ENCODE data around the gene CSTF2T.

The CSTF2T gene

GRCh38 chr10:51699475-51700227 lies at the start of gene CSTF2T:
Gene CSTF2T (minus strand): TSS chr10:51699595. CDS start chr10:51699549, 46 bp downstream.
- no peaks in the 10 kb centered on the region for H3K9me3 ChIP-seq (ENCODE audit: control insufficient read depth, low read length)
- no peaks in the 10 kb centered on the region for H3K36me3 ChIP-seq (ENCODE audit: control insufficient read depth, insufficient read depth, low read length)
- TF ChIP-seq CTCF (IDR thresholded peaks at IDR 0.05) = no peak
- H3K4me3 ChIP-seq (ENCODE audit: low read depth, low read length) = peak within 1 kb of the TSS; percentile 87
- peaks cover 12% of the 10 kb centered on the region for H3K4me1 ChIP-seq
- H3K4me2 ChIP-seq (ENCODE audit: low read length) = peak within 1 kb of the TSS; percentile 93
- H3K27me3 ChIP-seq (ENCODE audit: control insufficient read depth, insufficient read depth, low read length) = no peaks in the 10 kb centered on the region
- peaks cover 15% of the 10 kb centered on the region for H3K79me2 ChIP-seq
- peak within 1 kb of the TSS; percentile 92 for H3K27ac ChIP-seq
- H2AFZ ChIP-seq = peak within 1 kb of the TSS; percentile 87
- peak within 1 kb of the TSS; percentile 7 for H3K9ac ChIP-seq

GRCh38 chr10:51748959-51749358 lies 49.6 kb upstream of the CSTF2T start:
- Histone ChIP-seq H3K4me2 (ENCODE audit: low read length) (no peak overlapping the region), H3K4me3 (ENCODE audit: low read depth, low read length) (no peak overlapping the region), H3K9ac (no peak overlapping the region), H2AFZ (no peak overlapping the region), H3K9me3 (ENCODE audit: control insufficient read depth, low read length) (no peaks in the 10 kb centered on the region), H3K4me1 (peaks cover 5% of the 10 kb centered on the region), H3K27ac (no peak overlapping the region), H3K36me3 (ENCODE audit: control insufficient read depth, insufficient read depth, low read length) (no peaks in the 10 kb centered on the region), H3K79me2 (no peaks in the 10 kb centered on the region), H3K27me3 (ENCODE audit: control insufficient read depth, insufficient read depth, low read length) (no peaks in the 10 kb centered on the region)
- TF ChIP-seq CTCF (IDR thresholded peaks at IDR 0.05) = no peak

GRCh38 chr10:51747216-51747615 lies 47.8 kb upstream of the CSTF2T start:
- Histone ChIP-seq H3K9ac (no peak overlapping the region), H3K4me3 (ENCODE audit: low read depth, low read length) (no peak overlapping the region), H3K4me1 (peaks cover 4% of the 10 kb centered on the region), H2AFZ (no peak overlapping the region), H3K36me3 (ENCODE audit: control insufficient read depth, insufficient read depth, low read length) (no peaks in the 10 kb centered on the region), H3K9me3 (ENCODE audit: control insufficient read depth, low read length) (no peaks in the 10 kb centered on the region), H3K79me2 (no peaks in the 10 kb centered on the region), H3K27me3 (ENCODE audit: control insufficient read depth, insufficient read depth, low read length) (no peaks in the 10 kb centered on the region), H3K27ac (no peak overlapping the region), H3K4me2 (ENCODE audit: low read length) (no peak overlapping the region)
- no peak for TF ChIP-seq CTCF (IDR thresholded peaks at IDR 0.05)

- Histone ChIP-seq H3K9ac (no peak overlapping the region), H3K9me3 (ENCODE audit: control insufficient read depth, low read length) (no peaks in the 10 kb centered on the region), H3K36me3 (ENCODE audit: control insufficient read depth, insufficient read depth, low read length) (no peaks in the 10 kb centered on the region), H3K27ac (no peak overlapping the region), H3K79me2 (no peaks in the 10 kb centered on the region), H3K4me1 (no peaks in the 10 kb centered on the region), H3K4me3 (ENCODE audit: low read depth, low read length) (no peak overlapping the region), H2AFZ (no peak overlapping the region), H3K27me3 (ENCODE audit: control insufficient read depth, insufficient read depth, low read length) (no peaks in the 10 kb centered on the region), H3K4me2 (ENCODE audit: low read length) (no peak overlapping the region)
- TF ChIP-seq CTCF (IDR thresholded peaks at IDR 0.05) = no peak
Measured at GRCh38 chr10:51745397-51745796, 46.0 kb upstream of the CSTF2T start.

Measured in parathyroid adenoma (tissue), 2 donors.